COR-L47 (cell line): ENCODE measurements around the gene UBE2A.

Experiments
- DNase-seq: peaks from one replicate; lab custom pipeline; 2025; lab: John Stamatoyannopoulos, UW

Gene UBE2A

GRCh38 chrX:119607018-119607389 lies 32.6 kb downstream of the UBE2A start:
- DNase-seq = no peak

GRCh38 chrX:119614776-119615175 lies 40.4 kb downstream of the UBE2A start:
- no peak for DNase-seq

- no peak for DNase-seq
Measured at GRCh38 chrX:119617517-119618164, 43.3 kb downstream of the UBE2A start.

GRCh38 chrX:119618439-119618838 lies 44.1 kb downstream of the UBE2A start:
- no peak for DNase-seq

- DNase-seq = no peak
Measured at GRCh38 chrX:119622356-119623232, 48.2 kb downstream of the UBE2A start.

- DNase-seq = no peak
Measured at GRCh38 chrX:119624417-119624816, 50.1 kb downstream of the UBE2A start.

- no peak for DNase-seq
Measured at GRCh38 chrX:119624951-119625668, 50.7 kb downstream of the UBE2A start.

- DNase-seq = no peak
Measured at GRCh38 chrX:119625843-119626242, 51.5 kb downstream of the UBE2A start.
